GM19395 (cell line): ENCODE measurements around the gene SMOC2.

Experiments used
- ATAC-seq: cut with Tn5 transposase; IDR thresholded peaks from one replicate; pipeline ENCODE4 v1.9.1; 2021; ENCODE audit warnings: mild to moderate bottlenecking, moderate library complexity; ENCODE audit not compliant: unreplicated experiment

Gene SMOC2

DNA sequence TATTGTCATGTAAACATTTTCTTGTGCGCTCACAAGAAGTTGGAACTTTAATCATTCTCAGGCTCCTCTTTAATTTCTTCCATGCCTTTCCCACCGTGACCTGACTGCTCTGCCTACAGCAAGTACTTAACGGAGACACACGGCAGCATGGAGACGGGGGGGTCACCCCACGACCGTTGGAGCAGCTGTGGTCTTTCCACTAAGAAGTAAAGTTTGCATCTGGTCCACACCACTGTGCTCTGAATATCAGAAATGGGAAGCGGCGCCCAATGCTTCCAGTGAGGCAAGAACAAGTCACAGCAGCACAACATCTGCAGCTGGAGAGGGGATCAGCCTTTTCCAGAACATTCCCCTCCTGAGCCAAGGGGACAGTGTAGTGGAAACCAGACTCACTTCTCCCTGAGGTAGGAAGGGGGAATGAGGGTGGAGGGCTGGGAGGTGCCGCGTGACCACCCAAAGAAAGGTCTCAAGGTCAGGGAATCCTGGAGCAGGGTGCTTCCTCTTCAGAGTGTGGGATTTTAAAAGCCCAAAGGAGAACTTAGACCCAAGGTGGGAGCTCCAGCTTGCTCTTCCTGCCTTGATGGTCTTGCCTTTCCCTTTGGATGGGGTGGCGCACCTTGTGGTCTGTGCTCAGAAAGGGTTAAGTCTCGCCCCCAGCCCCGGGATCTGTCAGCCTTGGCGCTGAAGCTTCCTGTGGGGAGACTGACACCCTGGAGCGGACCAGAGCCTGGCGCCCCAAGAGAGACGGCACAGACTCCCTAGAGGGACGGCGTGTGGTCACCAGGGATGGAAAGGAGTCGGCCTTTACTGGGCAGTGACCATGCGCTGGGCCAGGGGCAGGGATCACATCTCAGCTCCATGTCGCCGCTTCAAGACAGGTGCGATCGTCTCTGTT is 25.6 kb upstream of the SMOC2 start:
- no peak for ATAC-seq

DNA sequence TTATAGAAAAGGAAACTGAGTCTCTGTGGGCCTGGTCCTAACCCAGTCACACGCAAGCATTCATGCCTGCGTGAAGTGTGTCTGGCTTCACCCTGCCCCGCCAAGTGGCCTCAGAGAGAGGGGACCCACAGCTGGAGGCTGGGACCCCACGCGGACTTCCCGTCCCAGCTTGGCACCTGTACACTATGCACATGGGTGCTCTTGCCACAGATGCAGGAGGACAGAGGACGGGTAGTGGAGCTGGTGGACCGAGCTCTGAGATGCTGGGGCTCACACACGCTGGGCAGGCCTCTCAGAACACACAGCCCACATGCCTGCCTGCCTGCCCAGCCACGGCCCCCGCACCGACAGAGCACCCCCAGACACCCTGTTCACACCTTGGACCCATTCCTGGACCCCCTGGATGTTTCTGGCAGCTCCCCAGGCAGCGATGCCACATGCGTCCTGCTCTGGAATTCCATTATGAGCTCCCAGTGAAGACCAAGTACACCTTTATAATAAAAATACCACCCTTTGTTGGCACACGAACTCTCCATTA is 24.9 kb upstream of the SMOC2 start:
- no peak for ATAC-seq

DNA sequence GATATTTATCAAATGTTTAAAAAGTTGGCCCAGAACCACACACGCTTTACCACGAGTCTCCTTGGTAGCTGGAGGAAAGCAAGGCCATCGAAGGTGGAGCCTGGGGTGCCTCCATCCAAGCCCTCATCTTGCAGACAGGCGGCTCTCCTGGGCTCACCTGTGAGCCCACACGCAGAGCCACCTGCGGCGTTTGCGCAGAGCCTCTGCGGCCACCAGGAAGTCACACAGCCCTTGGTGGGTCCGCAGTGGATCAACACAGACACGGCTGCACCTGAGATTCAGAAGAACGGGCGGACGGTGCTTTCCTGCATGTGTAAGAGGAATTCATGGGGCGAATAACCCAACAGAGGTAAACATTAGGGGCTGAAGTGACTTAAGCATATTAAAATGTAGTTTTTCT is 24.5 kb upstream of the SMOC2 start:
- no peak for ATAC-seq

DNA sequence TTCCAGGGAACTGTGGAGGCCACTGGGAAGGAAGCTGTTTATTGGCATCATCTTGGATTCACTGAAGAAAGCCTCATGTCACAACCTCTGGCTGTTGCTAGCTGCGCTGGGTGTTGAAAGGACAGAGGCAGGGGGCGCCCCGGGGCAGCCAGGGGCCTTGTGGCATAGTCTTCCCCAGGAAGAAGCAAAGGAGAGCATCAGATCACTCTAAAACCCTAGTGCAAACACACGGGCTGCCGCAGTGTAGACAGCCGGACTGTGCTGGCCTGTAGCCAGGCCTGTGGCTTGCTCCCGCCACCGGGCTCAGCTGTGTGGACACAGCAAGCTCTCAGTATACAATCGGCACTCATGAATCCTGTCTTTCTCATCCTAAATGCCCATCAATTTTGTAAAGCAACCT is 23.8 kb upstream of the SMOC2 start:
- no peak for ATAC-seq

DNA sequence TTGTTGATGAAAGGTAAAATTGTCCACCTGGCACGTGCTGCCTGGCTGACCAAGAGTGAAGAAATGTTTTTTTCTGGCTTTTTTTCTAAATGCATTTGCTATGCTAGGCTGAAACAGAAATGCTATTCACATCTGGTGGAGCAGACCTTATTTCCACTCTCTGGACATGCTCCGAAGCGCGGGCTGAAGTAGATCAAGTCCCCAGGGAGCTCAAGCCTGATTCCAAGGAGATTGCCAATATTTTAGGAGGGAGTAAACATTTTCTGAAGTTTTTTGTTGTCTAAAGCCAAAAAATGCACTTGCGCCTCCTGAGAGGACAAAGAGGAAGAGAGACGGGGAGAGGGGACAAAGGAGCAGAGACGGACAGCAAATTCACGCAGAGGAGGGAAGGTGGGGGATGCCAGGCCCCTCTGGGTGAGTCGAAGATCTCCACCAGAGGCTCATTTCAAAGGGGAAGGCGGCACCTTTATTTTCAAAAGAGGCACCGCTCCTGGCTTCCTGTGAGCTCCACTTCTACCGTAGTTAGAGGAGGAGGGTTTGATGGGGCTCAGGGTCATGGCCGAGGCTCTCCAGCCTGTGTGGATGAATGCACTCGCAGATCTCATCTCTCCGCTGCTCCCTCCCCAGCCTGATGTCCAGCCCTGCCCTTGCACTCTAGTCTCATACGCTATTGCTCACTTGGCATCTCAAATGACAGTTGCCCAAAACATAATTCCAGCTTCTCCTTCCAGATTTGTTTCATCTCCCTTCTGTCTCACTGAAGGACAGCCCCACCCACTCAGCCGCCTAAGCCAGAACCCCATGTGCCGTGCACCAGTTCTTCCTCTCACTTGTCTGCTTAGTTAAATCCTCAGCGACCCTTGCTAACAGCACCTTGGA is 23.1 kb upstream of the SMOC2 start:
- no peak for ATAC-seq

DNA sequence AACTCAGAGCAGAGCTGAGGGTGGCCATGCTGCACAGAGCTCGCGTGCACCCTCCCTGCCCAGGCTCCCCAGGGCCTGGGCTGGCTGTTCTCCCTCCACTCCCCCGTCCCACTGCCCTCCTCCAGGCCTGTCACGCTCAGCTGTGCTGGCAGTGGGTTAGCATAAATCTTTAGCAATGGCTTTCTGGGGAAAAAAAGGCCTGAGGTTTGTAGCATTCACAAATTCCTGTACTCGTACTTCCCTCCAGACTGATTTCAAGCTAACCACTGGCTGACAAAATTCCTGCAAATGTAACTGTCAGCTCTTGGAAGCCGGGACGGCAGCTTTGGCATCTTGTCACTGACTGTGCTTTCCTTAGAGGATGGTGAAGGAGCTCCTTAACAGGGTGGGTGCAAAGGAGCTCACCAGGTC is 22.3 kb upstream of the SMOC2 start:
- no peak for ATAC-seq

DNA sequence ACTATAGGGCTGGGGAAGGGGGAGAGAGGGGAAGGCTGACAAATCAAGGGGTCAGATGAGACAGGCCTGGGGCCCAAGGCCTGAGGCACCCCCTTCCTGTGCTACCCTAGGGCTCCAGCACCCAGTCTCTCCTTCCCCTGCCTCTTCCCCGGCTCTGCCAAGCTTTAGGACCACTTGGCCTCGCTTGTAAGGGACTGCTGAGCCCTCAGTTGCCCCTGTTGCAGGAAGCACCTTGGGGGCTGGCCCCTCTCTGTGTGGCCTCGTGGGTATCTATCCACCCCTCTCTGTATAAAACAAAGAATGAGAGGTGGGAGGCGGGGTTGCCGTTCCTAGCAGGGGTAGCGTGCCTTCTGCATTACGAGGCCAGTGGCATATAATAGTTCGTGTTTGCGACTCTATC is 21.4 kb upstream of the SMOC2 start:
- ATAC-seq = no peak

DNA sequence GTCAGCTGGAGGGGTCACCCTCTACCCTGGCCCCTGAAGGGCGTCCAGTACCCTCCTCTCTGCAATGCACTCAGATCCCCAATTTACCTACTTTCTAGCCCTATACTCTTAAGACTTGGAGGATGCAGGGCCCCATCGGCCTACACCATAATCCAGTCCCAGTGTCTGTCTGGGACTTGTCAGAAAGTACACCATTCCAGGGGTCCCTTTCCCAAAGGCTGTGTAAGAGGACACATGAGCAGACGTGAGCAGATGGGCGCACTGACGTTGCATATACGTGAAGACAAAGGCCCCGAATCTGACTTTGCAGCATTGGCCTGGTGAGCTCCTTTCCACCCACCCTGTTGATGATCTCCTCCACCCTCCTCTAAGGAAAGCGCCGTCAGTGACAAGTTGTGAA is 20.9 kb upstream of the SMOC2 start:
- ATAC-seq = no peak

DNA sequence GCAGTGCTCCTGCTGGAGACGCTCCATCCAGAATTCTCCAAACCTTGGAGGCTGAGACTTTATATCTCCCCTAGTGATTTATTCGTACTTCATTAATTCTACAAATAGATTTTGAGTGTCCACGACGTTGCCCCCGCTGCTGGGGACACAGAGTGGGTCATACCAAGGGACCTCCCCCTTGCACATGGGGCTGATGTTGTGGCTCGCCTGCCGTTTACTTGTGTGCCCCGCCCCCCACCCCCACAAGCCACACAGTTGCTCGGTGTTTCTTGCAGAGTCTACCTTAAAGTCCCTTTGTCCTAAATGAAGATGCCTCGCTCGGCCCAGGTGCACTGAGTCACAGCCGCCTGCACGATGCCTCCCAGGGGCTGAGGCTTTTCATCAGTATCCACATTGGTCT is 20.3 kb upstream of the SMOC2 start:
- no peak for ATAC-seq

DNA sequence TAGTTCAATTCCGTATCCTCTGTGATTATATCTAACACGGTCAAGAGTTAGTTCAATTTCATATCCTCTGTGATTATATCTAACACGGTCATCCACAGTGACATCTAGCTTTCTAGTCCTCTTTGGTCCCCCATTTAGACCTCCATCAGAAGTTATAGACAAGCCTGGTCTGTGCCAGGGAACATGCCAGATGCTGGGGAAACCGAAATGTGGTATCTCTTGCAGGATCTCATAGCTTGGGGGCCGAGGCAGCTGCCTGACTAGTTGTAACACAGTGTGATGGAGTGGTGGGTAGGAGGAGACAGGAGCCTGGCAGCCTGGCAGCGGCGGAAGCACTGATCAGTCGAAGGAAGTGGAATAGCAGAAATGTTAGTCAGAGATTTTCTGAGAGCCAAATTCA is 13.8 kb upstream of the SMOC2 start:
- no peak for ATAC-seq

DNA sequence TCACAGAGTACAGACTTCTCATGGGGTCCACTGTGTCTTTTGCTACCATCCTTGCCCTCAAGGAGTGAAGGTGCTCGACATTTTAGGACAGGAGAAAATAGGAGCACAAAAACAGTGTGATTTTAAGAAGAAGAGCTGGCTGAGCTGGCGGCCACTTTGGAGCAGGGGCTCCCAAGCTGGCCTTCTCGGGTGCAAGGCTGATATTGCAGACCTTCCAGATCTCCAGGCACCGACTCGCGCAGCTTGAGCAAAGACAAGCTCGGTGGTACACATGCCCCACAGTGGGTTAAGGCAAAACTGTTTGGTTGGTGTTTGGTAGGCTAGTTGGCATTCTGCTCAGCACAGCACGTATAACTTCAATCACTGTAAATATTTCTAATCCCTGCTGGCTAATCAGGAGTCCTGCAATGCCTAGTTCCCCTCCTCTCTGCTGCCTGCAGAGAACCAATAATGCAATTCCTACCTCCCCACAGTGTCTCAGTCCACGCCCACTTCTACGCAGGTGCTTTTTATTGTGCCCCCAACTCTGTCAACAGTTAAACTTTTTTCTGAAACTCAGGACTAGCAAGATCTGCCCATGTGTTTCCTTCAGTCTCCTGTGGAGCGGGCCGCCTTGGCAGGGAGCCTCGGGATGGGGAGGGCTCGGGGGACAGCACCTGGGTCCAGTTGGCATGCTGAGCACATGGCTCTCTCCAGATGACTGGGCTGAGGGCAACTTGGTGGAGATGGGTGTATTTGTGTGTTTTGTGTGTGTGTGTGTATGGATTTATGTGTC is 12.7 kb upstream of the SMOC2 start:
- ATAC-seq = no peak

DNA sequence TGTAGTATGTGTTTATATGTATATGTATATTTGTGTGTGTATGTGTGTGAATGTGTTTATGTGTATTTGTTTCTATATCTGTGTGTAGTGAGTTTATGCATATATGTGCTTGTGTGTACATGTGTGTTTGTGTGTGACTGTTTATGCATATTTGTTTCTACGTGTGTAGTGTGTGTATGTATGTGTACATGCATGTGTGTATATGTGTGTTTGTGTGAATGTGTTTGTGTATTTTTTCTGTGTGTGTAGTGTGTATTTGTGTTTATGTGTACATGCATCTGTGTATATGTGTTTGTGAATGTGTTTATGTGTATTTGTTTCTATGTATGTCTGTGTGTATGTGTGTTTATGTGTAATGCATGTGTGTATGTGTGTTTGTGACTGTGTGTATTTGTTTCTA is 12.1 kb upstream of the SMOC2 start:
- no peak for ATAC-seq

DNA sequence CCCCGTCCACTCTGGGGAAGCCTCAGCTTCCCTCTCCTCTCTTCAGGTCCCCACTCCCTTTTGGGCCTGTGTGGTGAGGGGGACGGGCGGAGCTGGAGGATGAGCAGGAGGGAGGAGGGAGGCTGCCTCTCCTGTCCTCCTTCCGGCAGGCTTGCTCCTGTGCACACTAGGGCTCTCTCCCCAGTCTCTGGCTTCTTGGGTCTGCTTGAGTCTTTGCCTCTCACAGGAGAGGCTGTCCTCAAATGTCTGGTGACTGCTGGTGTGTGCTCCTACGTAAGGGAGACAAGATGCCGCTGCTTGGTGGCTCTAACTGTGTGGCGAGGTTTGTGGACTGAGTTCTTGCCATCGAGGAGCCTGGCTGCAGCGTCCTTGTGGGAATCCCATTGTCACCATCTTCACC is 8.8 kb upstream of the SMOC2 start:
- no peak for ATAC-seq

DNA sequence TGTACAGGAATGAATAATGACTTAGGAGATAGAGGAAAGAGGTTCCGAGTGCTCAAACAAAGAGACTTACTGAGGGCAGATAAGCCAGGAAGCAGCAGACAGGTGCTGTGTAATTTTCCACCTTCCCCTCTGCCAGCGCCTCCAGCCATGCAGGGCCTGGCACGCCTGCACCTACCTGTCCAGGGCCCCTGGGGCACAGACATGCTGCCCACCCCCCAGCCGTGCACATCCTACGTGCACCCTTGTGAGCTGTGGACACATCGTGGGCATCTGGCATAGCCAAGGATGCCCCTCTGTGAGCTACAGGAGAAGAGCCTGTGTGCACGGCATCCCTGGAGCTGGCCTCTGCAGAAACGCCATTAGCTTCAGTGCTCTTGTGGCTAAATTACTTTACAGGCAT is 7.1 kb upstream of the SMOC2 start:
- ATAC-seq = no peak

DNA sequence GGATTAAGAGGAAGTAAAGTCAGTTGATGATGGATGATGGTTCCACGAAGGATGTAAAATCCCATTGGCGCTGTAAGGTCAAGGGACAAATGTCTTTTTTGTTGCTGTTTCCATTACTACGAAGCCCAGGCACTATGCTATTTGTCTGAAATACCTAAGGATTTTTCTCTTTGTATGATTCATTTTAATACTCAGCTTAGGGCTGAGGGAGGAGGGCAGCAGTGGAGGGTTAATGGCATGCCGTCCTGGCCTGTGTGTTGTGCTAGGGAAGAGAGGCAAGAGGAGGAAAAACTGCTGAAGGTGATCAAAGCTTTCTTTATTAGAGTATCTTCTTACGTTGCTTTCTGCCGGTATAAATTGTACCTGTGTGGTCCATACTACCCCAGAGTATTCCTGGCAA is 6.5 kb upstream of the SMOC2 start:
- ATAC-seq = no peak

DNA sequence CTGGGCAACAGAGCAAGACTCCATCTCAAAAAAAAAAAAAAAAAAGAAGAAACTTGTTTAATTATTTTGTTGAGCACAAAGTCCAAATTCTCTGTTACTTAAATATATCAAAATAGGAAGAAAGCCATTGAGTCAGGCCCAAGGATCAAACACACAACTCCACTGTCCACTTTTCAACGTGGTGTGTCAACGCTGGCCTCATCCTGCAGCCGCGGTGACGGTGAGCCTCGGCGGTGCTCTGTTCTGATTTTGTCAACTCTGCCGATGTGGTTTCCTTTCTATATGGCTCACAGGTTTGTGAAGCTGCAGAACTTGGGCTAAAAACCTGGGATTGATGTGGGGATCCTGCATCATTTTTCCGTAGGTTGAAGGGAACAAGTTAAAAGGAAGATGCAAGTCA is 3.2 kb upstream of the SMOC2 start:
- ATAC-seq = no peak

DNA sequence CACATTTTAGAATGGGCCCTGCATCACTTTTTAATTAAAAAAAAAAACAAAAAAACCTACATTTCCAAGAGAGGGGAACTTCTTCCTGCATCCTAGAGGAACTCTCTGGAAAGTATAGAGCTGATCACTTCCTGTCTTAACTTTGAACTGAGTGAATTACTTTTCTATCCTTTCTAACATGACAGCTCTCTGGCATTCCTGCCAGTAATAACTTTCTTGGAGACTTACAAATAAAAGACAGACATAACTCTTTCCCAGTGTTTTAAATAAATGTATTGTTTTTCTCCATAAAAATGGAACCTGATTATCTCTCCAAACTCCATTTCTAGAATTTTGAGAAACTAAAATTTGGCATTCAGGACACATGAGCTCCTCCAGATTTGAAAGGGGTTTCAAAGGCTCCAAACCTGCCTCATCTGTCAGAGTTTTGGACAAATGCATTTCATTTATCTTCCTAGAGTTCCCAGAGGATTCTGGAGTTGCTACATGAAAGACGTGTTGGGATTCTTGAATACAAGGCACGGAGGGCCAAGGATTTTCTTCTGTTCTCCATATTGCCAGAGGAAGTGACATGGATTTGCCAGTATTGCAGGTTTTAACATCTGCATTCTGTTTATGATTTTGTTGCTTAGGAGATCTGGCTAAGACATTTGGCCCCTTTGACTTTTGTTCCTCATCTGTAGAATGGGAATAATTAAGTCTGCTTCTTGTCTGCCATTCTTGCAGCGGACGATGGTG is 2.0 kb upstream of the SMOC2 start:
- no peak for ATAC-seq

DNA sequence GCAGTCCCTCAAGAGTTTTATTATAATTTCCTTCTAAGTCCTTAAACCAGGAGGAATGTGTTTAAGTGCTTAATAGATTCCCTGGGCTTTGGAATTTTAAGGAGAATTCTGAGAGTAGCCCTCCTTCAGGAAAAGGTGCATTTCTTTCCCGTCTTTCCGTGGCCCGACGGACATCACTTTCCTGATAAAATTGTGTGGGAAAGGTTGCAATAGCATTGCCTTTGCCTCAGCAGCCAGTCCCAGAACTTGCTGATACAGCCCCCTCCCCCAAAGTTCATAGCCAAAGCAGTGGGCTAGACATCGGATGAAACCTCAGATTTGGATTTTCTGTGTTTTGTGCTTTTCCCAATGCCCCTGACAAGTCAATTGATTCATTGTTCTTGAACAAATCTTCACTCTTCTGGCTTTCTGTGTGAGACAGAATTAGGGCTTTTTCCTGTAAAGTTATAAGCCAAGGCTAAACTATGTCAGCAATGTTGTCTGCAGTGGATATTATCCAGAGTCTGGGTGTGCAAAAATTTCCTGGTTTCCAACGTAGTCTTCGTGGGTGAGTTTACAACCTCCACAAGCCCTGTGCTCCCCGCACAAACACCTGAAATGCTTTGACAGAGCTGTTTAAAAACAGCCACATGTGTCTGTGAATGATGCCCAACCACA is 1.1 kb upstream of the SMOC2 start:
- ATAC-seq = no peak

DNA sequence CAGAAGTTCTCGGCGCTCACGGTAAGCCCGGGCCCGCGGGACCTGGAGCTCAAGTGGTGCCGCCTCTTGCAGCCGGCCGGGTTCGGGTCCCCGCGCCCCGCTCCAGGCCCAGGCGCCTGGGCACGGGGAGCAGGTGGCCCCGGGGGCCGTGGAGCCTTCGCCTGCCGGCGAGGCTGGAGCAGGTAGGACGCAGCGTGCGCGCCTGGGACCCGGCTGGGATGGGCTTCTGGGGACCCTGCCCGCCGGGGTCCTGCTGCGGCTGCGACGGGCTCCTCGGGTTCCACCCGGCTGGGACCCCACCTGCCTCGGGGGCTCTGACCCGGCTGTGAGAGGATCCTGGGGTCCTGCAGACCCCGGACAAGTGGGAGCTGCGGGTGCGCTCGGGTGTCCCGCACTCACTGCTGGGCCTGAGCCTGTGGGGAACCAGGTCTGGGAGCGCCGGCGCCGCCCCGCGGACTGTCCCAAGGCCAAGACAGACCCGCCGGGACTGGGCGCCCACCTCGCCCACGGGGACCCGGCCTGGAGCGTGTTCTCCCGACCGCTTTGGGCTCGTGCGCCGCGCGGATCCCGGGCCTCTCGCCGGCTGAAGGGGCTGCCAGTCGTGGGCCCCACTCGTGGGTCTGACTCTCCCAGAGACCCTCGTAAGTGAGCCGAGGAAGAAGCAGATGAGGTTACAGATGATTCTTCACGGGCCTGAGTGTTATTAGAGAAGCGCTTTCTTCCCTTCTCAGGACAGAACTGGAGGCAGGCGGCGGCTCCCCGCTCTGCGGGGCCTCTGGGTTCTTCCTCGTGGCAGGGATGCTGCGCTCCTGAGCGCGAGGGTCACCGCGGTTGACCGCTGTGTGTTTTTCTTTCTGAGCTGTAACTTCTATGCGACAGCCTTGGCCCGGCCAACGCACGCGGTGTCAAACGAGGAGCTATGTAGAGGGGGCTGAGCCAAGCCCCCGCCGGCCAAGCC is 729 bp downstream of the SMOC2 start:
- ATAC-seq = no peak
